Measurements from ENCODE around the gene IQCH. TPM values are rescaled to one million over a fixed set of nuclear protein-coding genes. Genes with fewer than 3 reads are reported as not detected.

The IQCH gene
- total and polyA plus RNA-seq, 8 donors, result 0.49 to 1.6 (median 1.2) TPM

DNA sequence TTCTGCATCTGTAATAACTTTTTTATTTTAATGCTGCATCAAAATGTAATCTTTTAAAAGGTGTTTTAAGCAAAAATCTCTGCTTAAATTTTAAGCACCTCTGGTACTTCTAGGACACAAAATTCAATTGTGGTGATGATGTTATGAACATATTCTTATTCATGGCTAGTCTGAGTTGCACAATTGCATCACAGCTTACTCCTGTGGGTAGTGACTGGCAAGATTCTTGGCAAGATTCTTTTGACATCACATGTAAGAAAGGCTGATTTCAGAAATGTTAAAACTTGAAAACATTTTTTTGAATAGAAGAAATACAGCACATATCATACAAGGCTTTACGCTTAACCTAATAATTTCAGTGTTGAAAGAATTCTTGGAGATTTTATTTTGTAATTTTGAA, 35.7 kb downstream of the IQCH start:
- Histone ChIP-seq H3K27ac (no peak overlapping the region), H3K9me3 (no peaks in the 10 kb centered on the region), H3K4me3 (no peak overlapping the region), H3K36me3 (no peaks in the 10 kb centered on the region), H3K4me1 (no peaks in the 10 kb centered on the region), H3K27me3 (no peaks in the 10 kb centered on the region)
- ATAC-seq (no peak), FAIRE-seq (no peak), DNase-seq (no peak)
- intact Hi-C loops (cut with DNase I), result no loop called here
- 98 to 100% methylated on average over 1 of the region's 1 CpG for WGBS, 2 donors
- TF ChIP-seq, protein P1, sequence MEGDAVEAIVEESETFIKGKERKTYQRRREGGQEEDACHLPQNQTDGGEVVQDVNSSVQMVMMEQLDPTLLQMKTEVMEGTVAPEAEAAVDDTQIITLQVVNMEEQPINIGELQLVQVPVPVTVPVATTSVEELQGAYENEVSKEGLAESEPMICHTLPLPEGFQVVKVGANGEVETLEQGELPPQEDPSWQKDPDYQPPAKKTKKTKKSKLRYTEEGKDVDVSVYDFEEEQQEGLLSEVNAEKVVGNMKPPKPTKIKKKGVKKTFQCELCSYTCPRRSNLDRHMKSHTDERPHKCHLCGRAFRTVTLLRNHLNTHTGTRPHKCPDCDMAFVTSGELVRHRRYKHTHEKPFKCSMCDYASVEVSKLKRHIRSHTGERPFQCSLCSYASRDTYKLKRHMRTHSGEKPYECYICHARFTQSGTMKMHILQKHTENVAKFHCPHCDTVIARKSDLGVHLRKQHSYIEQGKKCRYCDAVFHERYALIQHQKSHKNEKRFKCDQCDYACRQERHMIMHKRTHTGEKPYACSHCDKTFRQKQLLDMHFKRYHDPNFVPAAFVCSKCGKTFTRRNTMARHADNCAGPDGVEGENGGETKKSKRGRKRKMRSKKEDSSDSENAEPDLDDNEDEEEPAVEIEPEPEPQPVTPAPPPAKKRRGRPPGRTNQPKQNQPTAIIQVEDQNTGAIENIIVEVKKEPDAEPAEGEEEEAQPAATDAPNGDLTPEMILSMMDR (IDR thresholded peaks at IDR 0.05), result no peak

- Histone ChIP-seq H3K27ac (no peak overlapping the region), H3K27me3 (no peaks in the 10 kb centered on the region), H3K4me1 (no peaks in the 10 kb centered on the region), H3K4me3 (no peak overlapping the region), H3K9me3 (no peaks in the 10 kb centered on the region), H3K36me3 (no peaks in the 10 kb centered on the region)
- no peak for FAIRE-seq
- DNase-seq, result no peak
- WGBS, 2 donors, result 78 to 86% methylated on average over 5 of the region's 5 CpGs
- no peak for ATAC-seq
- TF ChIP-seq, protein P1 (IDR thresholded peaks at IDR 0.05), result no peak
- intact Hi-C loops (cut with DNase I), result no loop called here
Measured at GRCh38 chr15:67296188-67296587, 41.6 kb downstream of the IQCH start.

DNA sequence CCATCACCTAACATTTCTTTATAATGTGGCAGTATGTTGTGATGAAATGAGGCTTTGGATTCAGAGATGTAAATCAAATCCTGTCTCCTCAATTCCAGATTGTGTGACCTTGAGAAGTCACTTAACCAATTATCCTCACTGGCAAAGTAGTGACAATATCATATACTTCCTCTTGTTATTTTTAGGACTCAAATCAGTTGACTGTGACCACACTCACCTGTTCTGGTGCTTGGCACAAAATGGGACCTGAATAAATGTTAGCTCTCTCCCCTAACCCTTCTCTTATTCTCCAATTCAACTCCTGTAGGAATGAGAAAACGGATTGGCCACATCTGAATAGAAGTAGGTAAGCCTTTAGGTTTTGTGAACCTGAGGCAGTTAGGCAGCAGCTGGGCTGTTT, 42.1 kb downstream of the IQCH start:
- Histone ChIP-seq H3K4me3 (no peak overlapping the region), H3K27me3 (no peaks in the 10 kb centered on the region), H3K27ac (no peak overlapping the region), H3K4me1 (no peaks in the 10 kb centered on the region), H3K36me3 (no peaks in the 10 kb centered on the region), H3K9me3 (no peaks in the 10 kb centered on the region)
- WGBS, 2 donors, result 75 to 96% methylated on average over 1 of the region's 1 CpG
- no peak for ATAC-seq
- no peak for FAIRE-seq
- TF ChIP-seq, protein P1 (IDR thresholded peaks at IDR 0.05), result no peak
- DNase-seq, result no peak
- intact Hi-C loops (cut with DNase I), result no loop called here

GRCh38 chr15:67300266-67301025, 45.9 kb downstream of the IQCH start:
- WGBS, 2 donors, result 87 to 88% methylated on average over 2 of the region's 2 CpGs
- Histone ChIP-seq H3K27me3 (no peaks in the 10 kb centered on the region), H3K4me3 (no peak overlapping the region), H3K9me3 (no peaks in the 10 kb centered on the region), H3K36me3 (no peaks in the 10 kb centered on the region), H3K27ac (no peak overlapping the region), H3K4me1 (no peaks in the 10 kb centered on the region)
- no peak for ATAC-seq
- FAIRE-seq, result no peak
- TF ChIP-seq, protein P1 (IDR thresholded peaks at IDR 0.05), result no peak
- DNase-seq, result no peak
- intact Hi-C loops (cut with DNase I), result loop anchor here in 1 of 3 donors (10.0 kb wide), 1 partner anchor 356 kb away; no protein-coding TSS in a partner anchor

Data from pancreas (tissue), 10 donors.